Activated CD8-positive, alpha-beta T cell treated with anti-CD3 and anti-CD28 coated beads, Interleukin-2, amount 10 ng/mL, durations not matched to agents 7 days and 5 days (primary cell): Measurements from ENCODE around the gene PCGF1. TPM values are rescaled to one million over a fixed set of nuclear protein-coding genes. Genes with fewer than 3 reads are reported as not detected.

Experiments used
- ATAC-seq: fragments of 150-1000 bp; cut with Tn5 transposase; one replicate; pipeline ENCODE4 v1.10.0; 2021; ENCODE audit warnings: moderate library complexity
- CTCF ChIA-PET: fragments of 350-600 bp; sonication (Branson Sonifier 250); formaldehyde crosslinking; loops from one replicate; lab custom pipeline; 2021; ENCODE audit warnings: antibody characterized with exemption; lab: Charles Lee
- POLR2A ChIA-PET: fragments of 350-600 bp; sonication (Branson Sonifier 250); formaldehyde crosslinking; loops from one replicate; lab custom pipeline; 2021; ENCODE audit warnings: antibody characterized with exemption; lab: Charles Lee
- DNase-seq: peaks from one replicate; pipeline ENCODE4 v3.0.0-alpha.2; 2020
- H3K27ac Mint-ChIP-seq: one replicate; pipeline ENCODE4 v1.8.0; 2021; ENCODE audit warnings: mild to moderate bottlenecking, mixed read lengths
- H3K27me3 Mint-ChIP-seq: one replicate; pipeline ENCODE4 v1.8.0; 2021; ENCODE audit warnings: low read depth, mixed read lengths
- H3K36me3 Mint-ChIP-seq: one replicate; pipeline ENCODE4 v1.8.0; 2021; ENCODE audit warnings: low read depth, mixed read lengths
- H3K4me1 Mint-ChIP-seq: one replicate; pipeline ENCODE4 v1.8.0; 2021; ENCODE audit warnings: low read depth, mixed read lengths
- H3K4me3 Mint-ChIP-seq: one replicate; pipeline ENCODE4 v1.8.0; 2021; ENCODE audit warnings: mild to moderate bottlenecking, mixed read lengths
- H3K9me3 Mint-ChIP-seq: one replicate; pipeline ENCODE4 v1.8.0; 2022; ENCODE audit warnings: mixed read lengths; ENCODE audit not compliant: insufficient read depth
- total RNA-seq, 2 experiments: library from RNA; stranded (reverse); gene quantifications; one replicate each; pipeline ENCODE4 v1.2.3, GENCODE V29; 2021

The PCGF1 gene
- total RNA-seq, 2 experiments from 2014 or later: 20.3 to 28.5 TPM

DNA sequence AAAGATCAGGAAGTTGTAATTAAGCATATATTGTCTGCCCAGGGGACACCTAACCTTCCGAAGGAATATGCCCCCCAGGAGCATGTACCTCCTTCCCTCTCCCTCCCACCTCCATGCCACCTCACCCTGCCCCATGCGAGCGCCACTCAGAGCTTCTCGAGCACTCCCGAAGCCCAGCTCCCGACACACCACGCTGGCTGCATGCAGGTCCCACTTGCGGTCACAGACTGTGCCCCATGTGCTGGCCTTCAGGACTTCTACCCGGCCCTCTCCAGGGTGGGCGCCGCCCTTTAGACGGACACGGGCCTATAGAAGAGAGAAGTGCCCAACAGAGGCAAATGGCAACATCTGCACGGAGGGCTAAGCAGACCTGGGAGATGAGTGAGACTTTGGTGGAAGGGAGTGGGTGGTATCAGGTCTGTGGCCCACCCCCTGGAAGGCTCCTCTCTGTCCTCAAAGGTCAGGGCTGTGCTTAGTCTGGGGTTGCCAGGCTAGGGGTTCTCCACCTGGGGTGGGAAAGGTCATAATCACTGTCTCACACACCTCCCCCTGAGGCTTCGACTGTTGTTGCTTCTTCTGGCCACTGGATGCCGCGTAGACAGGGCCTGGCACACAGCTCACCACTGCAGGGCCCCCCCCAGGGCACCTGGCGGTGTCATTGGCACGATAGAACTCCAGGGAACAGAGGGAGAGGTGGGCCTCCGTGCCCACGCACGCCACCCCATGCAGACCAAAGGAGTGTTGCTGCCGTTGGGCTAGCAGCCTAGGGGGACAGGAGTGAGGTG, 28.9 kb upstream of the PCGF1 start:
- Mint-ChIP-seq H3K27ac (no peak overlapping the region), H3K36me3 (peaks cover 18% of the 10 kb centered on the region), H3K27me3 (peaks cover 29% of the 10 kb centered on the region), H3K4me1 (peaks cover 34% of the 10 kb centered on the region), H3K9me3 (no peaks in the 10 kb centered on the region), H3K4me3 (no peak overlapping the region)
- ChIA-PET CTCF (no interaction called here), POLR2A (interaction anchor here (0.6 to 1.5 kb wide), 4 partner anchors 22 to 250 kb away, joined by 3 to 4 read pairs (median 3); no protein-coding TSS in a partner anchor)
- ATAC-seq (peak; percentile 20), DNase-seq (no peak)

DNA sequence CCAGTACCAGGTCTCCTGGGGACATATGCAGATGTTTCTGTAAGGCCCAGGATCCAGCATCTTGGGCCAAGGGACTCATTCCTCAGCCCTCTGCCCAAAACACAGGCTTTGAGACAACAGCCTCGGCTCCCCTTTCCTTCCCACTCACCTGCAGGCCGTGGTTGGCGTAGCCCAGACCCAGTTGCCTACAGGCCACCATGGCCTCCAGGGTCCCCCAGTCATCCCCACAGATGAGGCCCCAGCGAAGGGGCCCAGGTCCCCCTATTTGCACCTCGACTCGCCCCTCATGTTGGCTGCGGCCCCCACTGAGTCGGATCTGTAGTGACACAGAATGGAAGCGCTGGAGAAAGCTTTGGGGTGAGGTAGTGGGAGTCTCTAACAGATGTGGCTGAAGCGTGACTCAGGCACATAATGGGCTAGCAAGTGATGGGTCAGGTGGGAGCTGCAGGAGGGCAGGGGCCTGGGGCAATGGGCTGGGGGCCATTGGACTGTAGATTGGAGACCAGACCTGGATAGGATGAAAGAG, 28.0 kb upstream of the PCGF1 start:
- Mint-ChIP-seq H3K9me3 (no peaks in the 10 kb centered on the region), H3K36me3 (peaks cover 24% of the 10 kb centered on the region), H3K4me1 (peaks cover 42% of the 10 kb centered on the region), H3K27me3 (peaks cover 27% of the 10 kb centered on the region), H3K4me3 (no peak overlapping the region), H3K27ac (no peak overlapping the region)
- CTCF ChIA-PET: interaction anchor here (4.9 kb wide), 1 partner anchor 52 kb away, joined by 74 read pairs; no protein-coding TSS in a partner anchor
- POLR2A ChIA-PET: interaction anchor here (1.5 kb wide), 1 partner anchor 54 kb away, joined by 4 read pairs; no protein-coding TSS in a partner anchor
- ATAC-seq: no peak
- DNase-seq: no peak

- H3K4me3 Mint-ChIP-seq: no peak overlapping the region
- no peak for DNase-seq
- peaks cover 25% of the 10 kb centered on the region for H3K27me3 Mint-ChIP-seq
- peaks cover 26% of the 10 kb centered on the region for H3K36me3 Mint-ChIP-seq
- no peak overlapping the region for H3K27ac Mint-ChIP-seq
- no peaks in the 10 kb centered on the region for H3K9me3 Mint-ChIP-seq
- peaks cover 39% of the 10 kb centered on the region for H3K4me1 Mint-ChIP-seq
- ATAC-seq: no peak
- POLR2A ChIA-PET: no interaction called here
- CTCF ChIA-PET: interaction anchor here (1.4 to 4.9 kb wide), 2 partner anchors 53 to 78 kb away, joined by 3 to 74 read pairs; no protein-coding TSS in a partner anchor
Observed at GRCh38 chr2:74534411-74534810, 26.9 kb upstream of the PCGF1 start.

DNA sequence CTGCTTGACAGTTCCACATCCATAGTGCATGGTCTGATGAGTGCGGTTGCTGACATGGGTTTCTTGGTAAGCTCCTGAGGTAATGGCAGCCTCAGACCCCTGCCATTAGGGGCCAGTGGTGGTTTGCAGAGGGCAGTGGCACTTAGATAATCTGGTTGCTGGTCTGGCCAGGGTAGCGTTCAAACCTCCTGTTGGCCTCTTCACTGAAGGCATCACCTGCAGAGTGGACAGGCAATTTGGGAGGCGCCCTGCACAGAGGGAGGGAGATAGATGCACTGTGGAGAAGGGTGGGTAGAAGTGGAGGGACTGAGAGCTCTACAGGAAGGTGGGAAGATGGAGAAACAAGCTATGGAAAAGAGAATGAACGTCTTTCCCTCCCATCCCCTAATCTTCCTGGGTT, 26.0 kb upstream of the PCGF1 start:
- ATAC-seq: no peak
- no peak overlapping the region for H3K27ac Mint-ChIP-seq

GRCh38 chr2:74532222-74532621, 24.7 kb upstream of the PCGF1 start:
- DNase-seq: no peak
- H3K27ac Mint-ChIP-seq: peak overlapping the region; percentile 46

More for the DNA sequence above, 26.0 kb upstream of the PCGF1 start:
- Mint-ChIP-seq H3K36me3 (peaks cover 30% of the 10 kb centered on the region), H3K4me1 (peaks cover 33% of the 10 kb centered on the region), H3K4me3 (no peak overlapping the region), H3K9me3 (no peaks in the 10 kb centered on the region), H3K27me3 (peaks cover 15% of the 10 kb centered on the region)
- ChIA-PET POLR2A (interaction anchor here (0.6 to 1.4 kb wide), 2 partner anchors 18 to 595 kb away, joined by 4 read pairs; no protein-coding TSS in a partner anchor), CTCF (interaction anchor here (1.4 to 5.0 kb wide), 5 partner anchors 12 to 77 kb away, joined by 3 to 76 read pairs (median 23); partner anchors contain the start of genes CCDC142, PCGF1 and TTC31)
- no peak for DNase-seq

GRCh38 chr2:74531666-74532065, 24.2 kb upstream of the PCGF1 start:
- ATAC-seq (no peak), DNase-seq (no peak)
- Mint-ChIP-seq H3K36me3 (peaks cover 48% of the 10 kb centered on the region), H3K4me1 (peaks cover 41% of the 10 kb centered on the region), H3K4me3 (peak overlapping the region; percentile 95), H3K9me3 (no peaks in the 10 kb centered on the region), H3K27ac (peak overlapping the region; percentile 46), H3K27me3 (no peaks in the 10 kb centered on the region)
- ChIA-PET POLR2A (interaction anchor here (0.8 to 5.1 kb wide), 14 partner anchors 8 to 77 kb away, joined by 3 to 33 read pairs (median 6); partner anchors contain the start of genes CCDC142, INO80B, MRPL53 and TTC31), CTCF (interaction anchor here (0.7 to 5.0 kb wide), 32 partner anchors 9 to 281 kb away, joined by 3 to 76 read pairs (median 5); partner anchors contain the start of genes C2orf81, CCDC142, INO80B and LBX2)

More at GRCh38 chr2:74532222-74532621, 24.7 kb upstream of the PCGF1 start:
- ATAC-seq: no peak
- peaks cover 43% of the 10 kb centered on the region for H3K36me3 Mint-ChIP-seq
- POLR2A ChIA-PET: interaction anchor here (0.8 to 5.1 kb wide), 9 partner anchors 19 to 78 kb away, joined by 3 to 33 read pairs (median 5); partner anchors contain the start of genes CCDC142, INO80B, MRPL53 and TTC31
- peaks cover 38% of the 10 kb centered on the region for H3K4me1 Mint-ChIP-seq
- CTCF ChIA-PET: interaction anchor here (0.7 to 5.0 kb wide), 32 partner anchors 8 to 282 kb away, joined by 3 to 76 read pairs (median 5); partner anchors contain the start of genes C2orf81, CCDC142, INO80B and LBX2
- no peaks in the 10 kb centered on the region for H3K9me3 Mint-ChIP-seq
- peak overlapping the region; percentile 95 for H3K4me3 Mint-ChIP-seq
- H3K27me3 Mint-ChIP-seq: peaks cover 4% of the 10 kb centered on the region

DNA sequence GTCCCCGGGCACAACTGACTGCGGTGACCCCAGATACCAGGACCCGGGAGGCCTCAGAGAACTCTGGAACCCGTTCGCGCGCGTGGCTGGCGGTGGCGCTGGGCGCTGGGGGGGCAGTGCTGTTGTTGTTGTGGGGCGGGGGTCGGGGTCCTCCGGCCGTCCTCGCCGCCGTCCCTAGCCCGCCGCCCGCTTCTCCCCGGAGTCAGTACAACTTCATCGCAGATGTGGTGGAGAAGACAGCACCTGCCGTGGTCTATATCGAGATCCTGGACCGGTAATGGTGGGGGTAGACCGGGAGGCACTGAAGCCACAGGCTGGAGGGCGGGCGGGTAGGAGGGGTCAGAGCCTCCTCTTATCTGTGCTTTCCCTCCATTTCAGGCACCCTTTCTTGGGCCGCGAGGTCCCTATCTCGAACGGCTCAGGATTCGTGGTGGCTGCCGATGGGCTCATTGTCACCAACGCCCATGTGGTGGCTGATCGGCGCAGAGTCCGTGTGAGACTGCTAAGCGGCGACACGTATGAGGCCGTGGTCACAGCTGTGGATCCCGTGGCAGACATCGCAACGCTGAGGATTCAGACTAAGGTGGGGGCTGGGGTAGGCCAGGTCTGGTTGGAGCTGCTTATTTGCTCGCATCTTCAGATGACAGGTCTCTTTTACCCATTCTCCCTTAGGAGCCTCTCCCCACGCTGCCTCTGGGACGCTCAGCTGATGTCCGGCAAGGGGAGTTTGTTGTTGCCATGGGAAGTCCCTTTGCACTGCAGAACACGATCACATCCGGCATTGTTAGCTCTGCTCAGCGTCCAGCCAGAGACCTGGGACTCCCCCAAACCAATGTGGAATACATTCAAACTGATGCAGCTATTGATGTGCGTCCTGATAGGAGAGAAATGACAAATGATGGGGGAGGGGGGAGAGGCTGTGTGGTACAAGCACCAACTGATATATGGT, 23.0 kb upstream of the PCGF1 start:
- CTCF ChIA-PET: interaction anchor here (0.7 to 5.0 kb wide), 23 partner anchors 11 to 259 kb away, joined by 3 to 76 read pairs (median 7); partner anchors contain the start of genes CCDC142, INO80B, LBX2 and PCGF1
- H3K4me1 Mint-ChIP-seq: peaks cover 50% of the 10 kb centered on the region

DNA sequence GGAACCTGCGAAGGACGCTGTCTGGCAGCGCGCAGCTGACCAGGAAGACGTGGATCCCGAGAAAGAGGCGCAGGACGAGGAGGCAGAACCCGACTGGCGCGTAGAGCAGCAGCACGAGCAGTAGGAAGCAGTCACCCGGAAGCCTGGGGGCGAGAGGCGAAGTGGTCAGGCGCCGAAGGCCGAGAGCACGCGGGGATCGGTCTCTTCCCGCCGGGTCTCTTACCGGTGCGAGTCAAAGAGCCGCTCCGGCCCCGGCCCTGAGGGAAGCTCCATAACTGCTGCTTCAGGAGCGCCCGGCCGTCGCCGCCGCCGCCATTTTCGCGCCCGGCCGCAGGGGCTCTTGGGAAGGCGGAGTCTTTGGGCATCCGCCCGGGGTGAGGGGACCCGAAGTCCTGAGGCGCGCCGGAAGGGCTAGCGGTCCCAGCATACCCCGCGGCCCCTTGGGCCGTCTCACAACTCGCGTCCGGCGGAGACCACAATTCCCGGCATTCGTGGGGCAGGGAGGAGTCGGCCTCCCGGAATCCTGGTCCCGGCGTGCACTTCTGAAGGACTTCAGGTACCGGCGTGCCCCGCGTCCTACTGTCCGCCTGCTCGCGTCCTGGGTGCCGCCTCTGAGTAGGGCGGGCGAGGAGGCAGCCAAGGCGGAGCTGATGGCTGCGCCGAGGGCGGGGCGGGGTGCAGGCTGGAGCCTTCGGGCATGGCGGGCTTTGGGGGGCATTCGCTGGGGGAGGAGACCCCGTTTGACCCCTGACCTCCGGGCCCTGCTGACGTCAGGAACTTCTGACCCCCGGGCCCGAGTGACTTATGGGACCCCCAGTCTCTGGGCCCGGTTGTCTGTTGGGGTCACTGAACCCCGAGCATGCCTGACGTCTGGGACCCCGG, 22.1 kb upstream of the PCGF1 start, which contains the start of the genes AUP1 and HTRA2:
Gene AUP1, minus strand, starts transcription at position 350 of the 882 bp plus-strand sequence. Its CDS starts 77 bp downstream, at position 273.
Gene HTRA2, plus strand, starts transcription at position 577 of the 882 bp plus-strand sequence. Its CDS starts 74 bp downstream, at position 651.
- Mint-ChIP-seq H3K9me3 (no peaks in the 10 kb centered on the region), H3K4me3 (peak within 1 kb of the TSS; percentile 95), H3K36me3 (peaks cover 59% of the 10 kb centered on the region), H3K27me3 (no peaks in the 10 kb centered on the region), H3K27ac (peak within 1 kb of the TSS; percentile 93), H3K4me1 (peaks cover 50% of the 10 kb centered on the region)
- ChIA-PET POLR2A (interaction anchor here (0.7 to 5.1 kb wide), 24 partner anchors 9 to 558 kb away, joined by 3 to 33 read pairs (median 4); partner anchors contain the start of genes CCDC142, INO80B, LBX2 and MOB1A), CTCF (interaction anchor here (0.8 to 5.0 kb wide), 15 partner anchors 10 to 74 kb away, joined by 3 to 76 read pairs (median 5); partner anchors contain the start of genes CCDC142, INO80B, LBX2 and PCGF1)
- ATAC-seq: peak; percentile 92
- peak; percentile 97 for DNase-seq

More for the DNA sequence above, 23.0 kb upstream of the PCGF1 start:
- DNase-seq (peak; percentile 64), ATAC-seq (peak; percentile 24)
- POLR2A ChIA-PET: interaction anchor here (0.6 to 5.1 kb wide), 24 partner anchors 8 to 383 kb away, joined by 3 to 33 read pairs (median 5); partner anchors contain the start of genes CCDC142, INO80B, MOB1A and MRPL53
- Mint-ChIP-seq H3K4me3 (peak overlapping the region; percentile 95), H3K27me3 (no peaks in the 10 kb centered on the region), H3K27ac (peak overlapping the region; percentile 93), H3K36me3 (peaks cover 56% of the 10 kb centered on the region), H3K9me3 (no peaks in the 10 kb centered on the region)

- peak; percentile 7 for ATAC-seq
Observed at GRCh38 chr2:74528600-74529356, 21.3 kb upstream of the PCGF1 start.

More at GRCh38 chr2:74528600-74529356, 21.3 kb upstream of the PCGF1 start:
- Mint-ChIP-seq H3K27me3 (no peaks in the 10 kb centered on the region), H3K9me3 (no peaks in the 10 kb centered on the region), H3K4me3 (peak overlapping the region; percentile 95), H3K27ac (peak overlapping the region; percentile 93), H3K36me3 (peaks cover 59% of the 10 kb centered on the region), H3K4me1 (peaks cover 50% of the 10 kb centered on the region)
- ChIA-PET POLR2A (interaction anchor here (0.9 to 5.1 kb wide), 18 partner anchors 8 to 557 kb away, joined by 3 to 33 read pairs (median 5); partner anchors contain the start of genes CCDC142, INO80B, LBX2 and MRPL53), CTCF (interaction anchor here (0.8 to 5.0 kb wide), 11 partner anchors 9 to 73 kb away, joined by 3 to 76 read pairs (median 5); partner anchors contain the start of genes CCDC142, INO80B, LBX2 and PCGF1)
- DNase-seq: peak; percentile 50
